ENCODE data around the gene UBE2Z.
A peak's percentile ranks its signal among the peaks of the same experiment; 100 is the strongest.
"Not testable (repeated sequence)": the region's sequence is repeated elsewhere in the genome, so short reads cannot be mapped to it uniquely, and the experiment has no call there.

Gene UBE2Z

GRCh38 chr17:48908047-48908843, at the start of gene UBE2Z:
Gene UBE2Z, plus strand, starts transcription at chr17:48908407. Its CDS starts 97 bp downstream, at chr17:48908504.
- DNase-seq, result peak; percentile 92

GRCh38 chr17:48860034-48860433, 48.2 kb upstream of the UBE2Z start:
- no peak for DNase-seq

- no peak for DNase-seq
Observed at GRCh38 chr17:48860456-48860855, 47.8 kb upstream of the UBE2Z start.

GRCh38 chr17:48868916-48869500, 39.2 kb upstream of the UBE2Z start:
- no peak for DNase-seq

GRCh38 chr17:48869821-48870318, 38.3 kb upstream of the UBE2Z start:
- DNase-seq, result peak; percentile 44

GRCh38 chr17:48871035-48871550, 37.1 kb upstream of the UBE2Z start:
- DNase-seq, result no peak

GRCh38 chr17:48871551-48872351, 36.5 kb upstream of the UBE2Z start:
- DNase-seq, result no peak

GRCh38 chr17:48872409-48872808, 35.8 kb upstream of the UBE2Z start:
- not testable (repeated sequence) for DNase-seq

GRCh38 chr17:48873209-48873608, 35.0 kb upstream of the UBE2Z start:
- no peak for DNase-seq

GRCh38 chr17:48873696-48874443, 34.3 kb upstream of the UBE2Z start:
- DNase-seq, result no peak

- DNase-seq, result peak; percentile 78
Observed at GRCh38 chr17:48878920-48879898, 29.0 kb upstream of the UBE2Z start.

GRCh38 chr17:48882272-48882671, 25.9 kb upstream of the UBE2Z start:
- DNase-seq, result no peak

GRCh38 chr17:48883171-48883570, 25.0 kb upstream of the UBE2Z start:
- no peak for DNase-seq

GRCh38 chr17:48890086-48890485, 18.1 kb upstream of the UBE2Z start:
- no peak for DNase-seq

- no peak for DNase-seq
Observed at GRCh38 chr17:48892940-48893645, 15.1 kb upstream of the UBE2Z start.

- DNase-seq, result no peak
Observed at GRCh38 chr17:48893646-48894508, 14.3 kb upstream of the UBE2Z start.

GRCh38 chr17:48894886-48895285, 13.3 kb upstream of the UBE2Z start:
- no peak for DNase-seq

GRCh38 chr17:48901241-48901640, 7.0 kb upstream of the UBE2Z start:
- DNase-seq, result no peak

- DNase-seq, result no peak
Observed at GRCh38 chr17:48903401-48903800, 4.8 kb upstream of the UBE2Z start.

- DNase-seq, result no peak
Observed at GRCh38 chr17:48904428-48904827, 3.8 kb upstream of the UBE2Z start.
